ENCODE data around the gene EYS.

EYS gene

GRCh38 chr6:64238071-64238470, 1469.0 kb downstream of the EYS start:
- TF ChIP-seq CTCF (IDR thresholded peaks at IDR 0.05; ENCODE audit: unreplicated experiment in 3 of 3): no peak
- H3K27ac Mint-ChIP-seq: no peak overlapping the region

GRCh38 chr6:64233746-64234145, 1473.3 kb downstream of the EYS start:
- H3K4me3 Mint-ChIP-seq: no peak overlapping the region
- no peak for TF ChIP-seq CTCF (IDR thresholded peaks at IDR 0.05; ENCODE audit: unreplicated experiment in 3 of 3)
- H3K27me3 Mint-ChIP-seq (ENCODE audit: low read depth): no peaks in the 10 kb centered on the region
- H3K9me3 Mint-ChIP-seq: peaks cover 1% of the 10 kb centered on the region
- no peaks in the 10 kb centered on the region for H3K36me3 Mint-ChIP-seq (ENCODE audit: low read depth)
- no peaks in the 10 kb centered on the region for H3K4me1 Mint-ChIP-seq
- no peak overlapping the region for H3K27ac Mint-ChIP-seq

More at GRCh38 chr6:64238071-64238470, 1469.0 kb downstream of the EYS start:
- Mint-ChIP-seq H3K4me3 (no peak overlapping the region), H3K27me3 (ENCODE audit: low read depth) (no peaks in the 10 kb centered on the region), H3K4me1 (no peaks in the 10 kb centered on the region), H3K36me3 (ENCODE audit: low read depth) (no peaks in the 10 kb centered on the region), H3K9me3 (peaks cover 29% of the 10 kb centered on the region)

- Mint-ChIP-seq H3K36me3 (ENCODE audit: low read depth) (no peaks in the 10 kb centered on the region), H3K4me3 (no peak overlapping the region), H3K27ac (no peak overlapping the region), H3K27me3 (ENCODE audit: low read depth) (no peaks in the 10 kb centered on the region), H3K9me3 (no peaks in the 10 kb centered on the region), H3K4me1 (no peaks in the 10 kb centered on the region)
- no peak for TF ChIP-seq CTCF (IDR thresholded peaks at IDR 0.05; ENCODE audit: unreplicated experiment in 3 of 3)
Measured at GRCh38 chr6:64231928-64232327, 1475.1 kb downstream of the EYS start.

GRCh38 chr6:64230530-64230929, 1476.5 kb downstream of the EYS start:
- no peak for TF ChIP-seq CTCF (IDR thresholded peaks at IDR 0.05; ENCODE audit: unreplicated experiment in 3 of 3)
- no peak overlapping the region for H3K27ac Mint-ChIP-seq
- no peak overlapping the region for H3K4me3 Mint-ChIP-seq
- no peaks in the 10 kb centered on the region for H3K36me3 Mint-ChIP-seq (ENCODE audit: low read depth)
- H3K9me3 Mint-ChIP-seq: no peaks in the 10 kb centered on the region
- H3K4me1 Mint-ChIP-seq: no peaks in the 10 kb centered on the region
- no peaks in the 10 kb centered on the region for H3K27me3 Mint-ChIP-seq (ENCODE audit: low read depth)

- Mint-ChIP-seq H3K27me3 (ENCODE audit: low read depth) (no peaks in the 10 kb centered on the region), H3K9me3 (no peaks in the 10 kb centered on the region), H3K4me3 (no peak overlapping the region), H3K36me3 (ENCODE audit: low read depth) (no peaks in the 10 kb centered on the region), H3K4me1 (no peaks in the 10 kb centered on the region), H3K27ac (no peak overlapping the region)
- TF ChIP-seq CTCF (IDR thresholded peaks at IDR 0.05; ENCODE audit: unreplicated experiment in 3 of 3): no peak
Measured at GRCh38 chr6:64227863-64228262, 1479.2 kb downstream of the EYS start.

GRCh38 chr6:64225503-64225902, 1481.5 kb downstream of the EYS start:
- TF ChIP-seq CTCF (IDR thresholded peaks at IDR 0.05; ENCODE audit: unreplicated experiment in 3 of 3): no peak

More at GRCh38 chr6:64225503-64225902, 1481.5 kb downstream of the EYS start:
- Mint-ChIP-seq H3K4me3 (no peak overlapping the region), H3K4me1 (no peaks in the 10 kb centered on the region), H3K27ac (no peak overlapping the region), H3K36me3 (ENCODE audit: low read depth) (no peaks in the 10 kb centered on the region), H3K9me3 (no peaks in the 10 kb centered on the region), H3K27me3 (ENCODE audit: low read depth) (no peaks in the 10 kb centered on the region)

Measured in nephron (organoid).